ENCODE data around the gene URB1.

GRCh38 chr21:32276671-32277070 is 116.1 kb downstream of the URB1 start:
- no peak for TF ChIP-seq POLR2AphosphoS5 (IDR thresholded peaks at IDR 0.05; ENCODE audit: low read depth, low read length)
- TF ChIP-seq PAX5 (IDR thresholded peaks at IDR 0.05; ENCODE audit: insufficient read depth, low read length, severe bottlenecking) = no peak
- TF ChIP-seq POLR2A (IDR thresholded peaks at IDR 0.05; ENCODE audit: low read depth, low read length) = no peak
- no peak for TF ChIP-seq TAF1 (IDR thresholded peaks at IDR 0.05; ENCODE audit: low read depth, low read length)
